Stimulated activated CD4-positive, alpha-beta T cell treated with anti-CD3 and anti-CD28 coated beads, Interleukin-15, amount 100 ng/mL, for 48 hours (primary cell): ENCODE data around the gene ITCH.
"Not testable (repeated sequence)": the region's sequence is repeated elsewhere in the genome, so short reads cannot be mapped to it uniquely, and the experiment has no call there.

Experiments used
- DNase-seq, 2 donors: peaks; one replicate each; pipeline ENCODE4 v3.0.0-alpha.2; 2020; ENCODE audit warnings: low read depth in 2 of 2

ITCH gene

GRCh38 chr20:34343458-34344211 is 19.4 kb upstream of the ITCH start:
- no peak for DNase-seq

GRCh38 chr20:34344238-34344637 is 18.8 kb upstream of the ITCH start:
- DNase-seq: no peak

GRCh38 chr20:34345402-34345736 is 17.7 kb upstream of the ITCH start:
- DNase-seq: no peak

- DNase-seq: not testable (repeated sequence)
These were observed 17.1 kb upstream of the ITCH start for GRCh38 chr20:34345839-34346532.

- DNase-seq: not testable (repeated sequence)
These were observed 16.6 kb upstream of the ITCH start for GRCh38 chr20:34346533-34346865.

- no peak for DNase-seq
These were observed 15.5 kb upstream of the ITCH start for GRCh38 chr20:34347571-34347970.

GRCh38 chr20:34350095-34350494 is 13.0 kb upstream of the ITCH start:
- no peak for DNase-seq

- not testable (repeated sequence) for DNase-seq
These were observed 9.6 kb upstream of the ITCH start for GRCh38 chr20:34353467-34353866.

- no peak for DNase-seq
These were observed 7.6 kb upstream of the ITCH start for GRCh38 chr20:34355427-34355826.

GRCh38 chr20:34359729-34360128 is 3.3 kb upstream of the ITCH start:
- not testable (repeated sequence) for DNase-seq

- DNase-seq: no peak
These were observed 491 bp upstream of the ITCH start for GRCh38 chr20:34362502-34363061.

- DNase-seq: peak; percentile 7 to 8
These were observed 571 bp downstream of the ITCH start for GRCh38 chr20:34363465-34364222.

GRCh38 chr20:34364223-34364506 is 1.1 kb downstream of the ITCH start:
- no peak for DNase-seq

- DNase-seq: no peak
These were observed 2.7 kb downstream of the ITCH start for GRCh38 chr20:34365765-34366213.

- DNase-seq: no peak
These were observed 4.1 kb downstream of the ITCH start for GRCh38 chr20:34367155-34367554.

- not testable (repeated sequence) for DNase-seq
These were observed 4.8 kb downstream of the ITCH start for GRCh38 chr20:34367911-34368310.

GRCh38 chr20:34368547-34368946 is 5.5 kb downstream of the ITCH start:
- DNase-seq: no peak

- DNase-seq: peak in 1 of 2 donors; percentile 6
These were observed 6.2 kb downstream of the ITCH start for GRCh38 chr20:34369265-34369664.

GRCh38 chr20:34370062-34370461 is 7.0 kb downstream of the ITCH start:
- DNase-seq: no peak

- DNase-seq: no peak
These were observed 10.4 kb downstream of the ITCH start for GRCh38 chr20:34373445-34373844.

- DNase-seq: no peak
These were observed 11.2 kb downstream of the ITCH start for GRCh38 chr20:34374209-34374760.

GRCh38 chr20:34375977-34376430 is 12.9 kb downstream of the ITCH start:
- no peak for DNase-seq
